ENCODE data around the gene PCDH9.

PCDH9 gene

GRCh38 chr13:66634384-66634783 is 595.8 kb downstream of the PCDH9 start:
- no peak overlapping the region for H3K4me3 ChIP-seq (replicated peaks; ENCODE audit: insufficient read depth, low read length)
- TF ChIP-seq REST (IDR thresholded peaks at IDR 0.05; ENCODE audit: insufficient replicate concordance, low read depth) (no peak), SPI1 (IDR thresholded peaks at IDR 0.05; ENCODE audit: borderline replicate concordance, low read depth) (no peak), GABPA (IDR thresholded peaks at IDR 0.05; ENCODE audit: low read depth) (no peak), POLR2AphosphoS5 (IDR thresholded peaks at IDR 0.05; ENCODE audit: low read depth) (no peak)
- TF ChIP-seq, protein P1, sequence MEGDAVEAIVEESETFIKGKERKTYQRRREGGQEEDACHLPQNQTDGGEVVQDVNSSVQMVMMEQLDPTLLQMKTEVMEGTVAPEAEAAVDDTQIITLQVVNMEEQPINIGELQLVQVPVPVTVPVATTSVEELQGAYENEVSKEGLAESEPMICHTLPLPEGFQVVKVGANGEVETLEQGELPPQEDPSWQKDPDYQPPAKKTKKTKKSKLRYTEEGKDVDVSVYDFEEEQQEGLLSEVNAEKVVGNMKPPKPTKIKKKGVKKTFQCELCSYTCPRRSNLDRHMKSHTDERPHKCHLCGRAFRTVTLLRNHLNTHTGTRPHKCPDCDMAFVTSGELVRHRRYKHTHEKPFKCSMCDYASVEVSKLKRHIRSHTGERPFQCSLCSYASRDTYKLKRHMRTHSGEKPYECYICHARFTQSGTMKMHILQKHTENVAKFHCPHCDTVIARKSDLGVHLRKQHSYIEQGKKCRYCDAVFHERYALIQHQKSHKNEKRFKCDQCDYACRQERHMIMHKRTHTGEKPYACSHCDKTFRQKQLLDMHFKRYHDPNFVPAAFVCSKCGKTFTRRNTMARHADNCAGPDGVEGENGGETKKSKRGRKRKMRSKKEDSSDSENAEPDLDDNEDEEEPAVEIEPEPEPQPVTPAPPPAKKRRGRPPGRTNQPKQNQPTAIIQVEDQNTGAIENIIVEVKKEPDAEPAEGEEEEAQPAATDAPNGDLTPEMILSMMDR (IDR thresholded peaks at IDR 0.05; ENCODE audit: insufficient read depth, low read length): no peak
- no peak overlapping the region for H3K27ac ChIP-seq (replicated peaks)
- no peak for DNase-seq (ENCODE audit: low read depth in 1 of 2, low spot score in 1 of 2)
- H3K27me3 ChIP-seq (ENCODE audit: insufficient read depth, poor library complexity, severe bottlenecking): no peaks in the 10 kb centered on the region

DNA sequence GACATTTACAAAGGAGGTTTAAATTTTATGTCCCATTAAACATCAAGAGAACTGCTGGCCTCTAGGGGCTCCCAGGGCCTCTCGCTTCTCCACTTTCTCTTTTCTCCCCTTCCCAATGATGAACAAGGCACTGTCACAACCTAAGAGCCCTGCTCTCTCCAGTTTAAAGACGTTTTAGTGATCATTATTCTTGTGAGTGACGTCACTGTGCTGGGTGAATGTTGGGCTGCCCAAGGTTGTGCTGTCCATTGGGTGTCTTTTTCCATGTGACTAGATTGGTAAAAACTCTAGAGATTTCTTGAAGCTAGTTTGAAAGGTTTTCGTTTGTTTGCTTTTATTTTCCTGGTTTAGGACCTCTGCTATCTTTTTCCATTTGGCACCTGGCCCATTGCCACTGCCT is 602.6 kb downstream of the PCDH9 start:
- H3K27ac ChIP-seq (replicated peaks): no peak overlapping the region
- no peak for DNase-seq (ENCODE audit: low read depth in 1 of 2, low spot score in 1 of 2)
- no peaks in the 10 kb centered on the region for H3K27me3 ChIP-seq (ENCODE audit: insufficient read depth, poor library complexity, severe bottlenecking)
- TF ChIP-seq, protein P1 (IDR thresholded peaks at IDR 0.05; ENCODE audit: insufficient read depth, low read length): no peak
- no peak for TF ChIP-seq GABPA (IDR thresholded peaks at IDR 0.05; ENCODE audit: low read depth)
- TF ChIP-seq REST (IDR thresholded peaks at IDR 0.05; ENCODE audit: insufficient replicate concordance, low read depth): no peak
- TF ChIP-seq SPI1 (IDR thresholded peaks at IDR 0.05; ENCODE audit: borderline replicate concordance, low read depth): no peak
- TF ChIP-seq POLR2AphosphoS5 (IDR thresholded peaks at IDR 0.05; ENCODE audit: low read depth): no peak
- no peak overlapping the region for H3K4me3 ChIP-seq (replicated peaks; ENCODE audit: insufficient read depth, low read length)

- H3K27me3 ChIP-seq (ENCODE audit: insufficient read depth, poor library complexity, severe bottlenecking): no peaks in the 10 kb centered on the region
- no peak for DNase-seq (ENCODE audit: low read depth in 1 of 2, low spot score in 1 of 2)
- no peak for TF ChIP-seq GABPA (IDR thresholded peaks at IDR 0.05; ENCODE audit: low read depth)
- TF ChIP-seq, protein P1 (IDR thresholded peaks at IDR 0.05; ENCODE audit: insufficient read depth, low read length): no peak
- no peak for TF ChIP-seq SPI1 (IDR thresholded peaks at IDR 0.05; ENCODE audit: borderline replicate concordance, low read depth)
- TF ChIP-seq REST (IDR thresholded peaks at IDR 0.05; ENCODE audit: insufficient replicate concordance, low read depth): no peak
- no peak for TF ChIP-seq POLR2AphosphoS5 (IDR thresholded peaks at IDR 0.05; ENCODE audit: low read depth)
These were observed 605.8 kb downstream of the PCDH9 start for GRCh38 chr13:66624302-66624701.

More at GRCh38 chr13:66624302-66624701, 605.8 kb downstream of the PCDH9 start:
- no peak overlapping the region for H3K27ac ChIP-seq (replicated peaks)
- no peak overlapping the region for H3K4me3 ChIP-seq (replicated peaks; ENCODE audit: insufficient read depth, low read length)
